ENCODE data around the gene COL5A1.

- TF ChIP-seq GATA2 (IDR thresholded peaks at IDR 0.05; ENCODE audit: low read depth, low read length) (no peak), GATA3 (IDR thresholded peaks at IDR 0.05; ENCODE audit: low read depth, low read length) (no peak)
These were observed 194.4 kb downstream of the COL5A1 start for GRCh38 chr9:134835987-134836386.

Measured in SH-SY5Y (cell line).